ENCODE measurements around the gene SCG3.

The SCG3 gene

DNA sequence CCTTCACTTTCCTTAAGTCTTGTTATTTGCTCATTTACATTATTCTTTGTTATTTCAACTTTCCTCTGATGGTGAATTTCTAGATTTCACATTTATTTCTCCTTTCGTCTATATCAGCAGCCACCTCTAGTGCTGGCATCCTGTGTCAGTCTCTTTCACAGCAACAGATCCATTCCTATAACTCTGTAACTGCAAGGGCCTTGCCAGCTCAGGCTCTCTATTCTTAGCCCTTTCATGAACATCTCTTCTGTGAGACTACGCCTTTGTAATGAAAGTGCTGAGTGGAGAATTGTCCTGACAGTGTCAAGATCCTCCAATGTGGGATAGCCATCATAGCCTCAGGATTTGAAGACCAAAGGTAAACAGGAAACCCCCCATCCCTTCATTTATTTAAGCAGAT, 3.9 kb upstream of the SCG3 start:
- peak in 2 of 56 donors; percentile 7 to 9 for DNase-seq

DNA sequence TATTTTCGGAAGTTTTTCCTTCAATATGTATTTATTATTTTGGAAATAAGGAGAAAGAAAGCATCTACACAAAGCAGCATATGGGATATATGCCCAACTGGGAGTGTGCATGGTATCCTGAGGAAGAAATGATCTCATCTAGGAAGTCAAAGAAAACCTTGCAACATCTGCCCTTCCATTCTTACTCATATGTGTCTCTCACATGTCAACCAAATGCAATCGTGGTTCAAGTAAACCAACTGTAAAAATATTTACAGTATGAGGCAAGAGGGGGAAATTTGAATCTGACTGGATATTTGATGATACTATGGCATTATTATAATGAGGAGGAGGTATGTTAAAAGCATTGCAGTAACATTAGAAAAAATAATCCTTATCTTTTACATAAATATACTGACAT, 3.2 kb upstream of the SCG3 start:
- DNase-seq = no peak

DNA sequence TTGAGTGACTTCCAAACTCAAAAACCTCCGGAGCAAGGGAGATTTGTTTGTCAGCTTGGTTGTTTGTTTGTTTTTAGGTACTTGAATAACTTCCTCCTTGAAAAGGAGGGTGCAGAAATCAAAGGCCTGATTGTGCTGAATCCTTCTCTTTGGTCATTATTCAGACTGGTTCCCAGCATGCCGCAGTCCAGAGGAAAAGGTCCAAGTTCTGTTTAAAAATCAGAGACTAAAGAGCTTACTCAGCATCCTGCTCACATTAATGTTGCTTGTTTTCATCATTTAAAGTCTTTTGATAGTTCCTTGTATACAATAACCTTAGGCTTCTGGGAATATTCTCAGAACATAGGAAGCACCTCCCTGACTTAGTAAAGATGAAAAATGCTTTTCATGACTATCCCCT, 982 bp upstream of the SCG3 start:
- DNase-seq = peak in 8 of 56 donors; percentile 1 to 50 (median 12)

DNA sequence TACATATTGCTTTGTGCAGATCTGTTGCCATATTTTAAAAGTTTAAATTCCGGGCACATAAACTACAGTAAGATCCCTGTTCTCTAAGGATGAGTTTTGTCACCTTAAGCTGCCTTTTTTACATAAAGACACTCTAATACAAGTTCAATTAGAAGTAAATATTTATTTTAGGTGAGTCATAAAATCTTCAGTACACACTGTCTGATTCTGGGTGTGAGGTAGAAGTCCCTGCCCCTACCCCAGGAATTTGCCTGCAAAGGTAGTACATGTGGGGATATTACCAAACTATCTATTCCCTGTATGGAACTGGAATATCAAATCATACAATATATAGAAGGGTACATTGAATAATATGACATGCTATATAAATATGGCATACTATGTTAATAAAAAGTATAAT, 6.3 kb downstream of the SCG3 start:
- no peak for DNase-seq

DNA sequence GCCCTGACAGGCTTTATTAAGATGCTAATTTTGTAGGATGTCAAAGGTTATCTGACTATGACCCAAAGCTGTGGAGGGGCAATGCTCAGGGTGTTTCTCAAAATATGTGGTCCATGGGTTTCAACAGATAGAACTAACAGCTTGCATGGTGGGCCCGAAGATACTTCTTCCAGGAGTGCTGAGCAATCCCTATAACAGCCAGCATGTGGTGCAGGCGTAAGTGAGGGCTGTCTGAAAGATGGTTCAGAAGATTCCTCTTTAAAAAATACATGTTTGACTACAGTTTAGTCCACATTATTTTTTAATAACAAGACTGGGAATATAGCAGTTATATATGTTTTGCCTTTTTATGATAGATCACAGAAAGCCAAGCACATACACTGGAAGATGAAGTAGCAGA, 7.6 kb downstream of the SCG3 start:
- no peak for DNase-seq

DNA sequence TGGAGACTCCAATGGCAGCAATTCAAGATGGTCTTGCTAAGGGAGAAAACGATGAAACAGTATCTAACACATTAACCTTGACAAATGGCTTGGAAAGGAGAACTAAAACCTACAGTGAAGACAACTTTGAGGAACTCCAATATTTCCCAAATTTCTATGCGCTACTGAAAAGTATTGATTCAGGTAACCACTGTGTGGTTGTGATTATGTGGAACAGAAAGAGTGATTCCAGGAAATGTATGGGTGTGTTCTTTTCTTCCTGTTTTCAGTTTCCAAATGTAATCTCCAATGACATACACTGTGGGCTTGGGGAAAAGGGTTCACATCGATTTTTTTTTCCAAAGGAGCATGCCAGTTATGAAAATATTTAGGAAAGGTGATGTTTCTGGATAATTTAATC, 10.9 kb downstream of the SCG3 start:
- DNase-seq = no peak

DNA sequence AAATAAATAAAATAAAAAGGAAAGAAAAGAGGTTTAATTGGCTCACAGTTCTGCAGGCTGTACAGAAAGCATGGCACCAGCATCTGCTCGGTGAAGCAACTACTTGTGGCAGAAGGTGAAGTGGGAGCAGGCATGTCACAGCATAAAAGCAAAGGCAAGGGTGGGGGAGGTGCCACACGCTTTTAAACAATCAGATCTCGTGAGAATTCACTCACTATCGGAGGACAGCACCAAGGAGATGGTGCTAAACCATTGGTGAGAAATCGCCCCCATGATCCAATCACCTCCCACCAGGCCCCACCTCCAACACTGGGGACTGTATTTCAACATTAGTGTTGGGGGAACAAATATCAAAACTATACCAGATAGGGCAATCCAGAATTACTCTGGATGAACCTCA, 15.3 kb downstream of the SCG3 start:
- DNase-seq = no peak

DNA sequence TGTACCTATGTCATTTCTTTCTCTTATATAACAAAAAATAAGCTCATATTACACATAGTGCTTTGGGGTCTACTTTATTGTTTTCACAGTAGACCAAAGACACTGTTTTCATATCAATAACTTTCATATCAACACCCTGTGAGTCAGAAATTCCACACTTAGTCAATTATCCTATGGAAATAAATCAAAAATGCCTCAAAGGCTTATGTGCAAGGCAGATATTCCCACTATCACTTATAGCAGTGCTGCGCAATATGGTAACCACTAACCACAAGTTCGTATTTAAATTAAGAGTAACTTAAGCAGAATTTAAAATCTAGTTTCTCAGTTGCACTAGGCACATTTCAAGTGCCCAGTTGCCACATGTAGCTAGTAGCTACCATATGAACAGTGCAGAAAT, 15.9 kb downstream of the SCG3 start:
- DNase-seq = no peak

DNA sequence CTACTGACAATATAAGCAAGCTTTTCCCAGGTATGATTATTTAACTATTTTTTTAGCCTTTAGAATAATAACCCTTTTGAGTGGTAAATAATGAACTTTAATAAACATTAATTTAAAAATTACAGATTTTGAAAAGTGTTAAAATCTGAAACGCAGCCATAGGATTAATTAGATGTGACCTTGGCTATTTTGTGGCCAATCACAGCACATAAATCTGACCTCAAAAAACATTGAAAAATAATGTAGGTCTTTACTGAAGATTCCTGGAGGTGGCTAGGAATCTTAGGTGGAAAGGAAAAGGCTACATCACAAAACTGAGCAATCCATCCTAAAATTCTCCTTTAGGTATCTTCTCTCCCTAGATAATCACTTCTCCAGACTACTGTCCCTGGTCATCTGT, 18.1 kb downstream of the SCG3 start:
- DNase-seq = no peak

DNA sequence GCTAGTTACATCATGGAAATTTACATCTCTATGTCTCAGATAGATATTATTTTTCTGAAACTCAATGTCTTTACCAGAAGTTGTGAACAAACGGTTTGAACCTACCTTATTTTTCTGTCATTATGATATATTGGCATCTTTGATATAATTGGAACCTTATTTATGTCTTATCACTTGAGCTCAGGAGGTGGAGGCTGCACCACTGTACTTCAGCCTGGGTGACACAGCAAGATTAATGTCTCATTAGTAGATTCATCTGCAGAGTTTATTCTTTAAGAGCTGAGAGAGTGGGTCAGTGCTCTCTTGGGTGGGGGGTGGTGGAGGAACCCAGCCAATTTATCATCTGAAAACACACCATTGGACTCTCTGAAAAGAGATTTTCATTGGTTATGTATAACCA, 21.4 kb downstream of the SCG3 start:
- DNase-seq = no peak

DNA sequence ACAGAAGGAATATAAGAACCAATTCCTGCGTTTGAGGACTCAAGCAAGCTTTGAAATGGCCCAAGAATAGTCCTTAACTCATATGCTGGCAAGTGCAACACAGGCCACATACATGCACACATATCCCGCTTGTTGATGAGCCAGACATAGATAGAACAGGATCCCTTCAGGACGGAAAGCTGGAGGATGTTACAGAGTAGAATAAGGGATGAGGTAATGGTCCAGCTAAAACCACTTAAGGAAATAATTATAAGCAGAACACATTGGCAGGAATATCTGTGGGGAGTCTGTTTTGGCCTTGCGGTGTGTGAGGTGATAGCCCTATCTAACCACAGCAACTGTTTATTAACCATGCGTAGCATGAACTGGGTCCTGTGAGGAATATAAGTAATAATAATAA, 25.0 kb downstream of the SCG3 start:
- DNase-seq = no peak

DNA sequence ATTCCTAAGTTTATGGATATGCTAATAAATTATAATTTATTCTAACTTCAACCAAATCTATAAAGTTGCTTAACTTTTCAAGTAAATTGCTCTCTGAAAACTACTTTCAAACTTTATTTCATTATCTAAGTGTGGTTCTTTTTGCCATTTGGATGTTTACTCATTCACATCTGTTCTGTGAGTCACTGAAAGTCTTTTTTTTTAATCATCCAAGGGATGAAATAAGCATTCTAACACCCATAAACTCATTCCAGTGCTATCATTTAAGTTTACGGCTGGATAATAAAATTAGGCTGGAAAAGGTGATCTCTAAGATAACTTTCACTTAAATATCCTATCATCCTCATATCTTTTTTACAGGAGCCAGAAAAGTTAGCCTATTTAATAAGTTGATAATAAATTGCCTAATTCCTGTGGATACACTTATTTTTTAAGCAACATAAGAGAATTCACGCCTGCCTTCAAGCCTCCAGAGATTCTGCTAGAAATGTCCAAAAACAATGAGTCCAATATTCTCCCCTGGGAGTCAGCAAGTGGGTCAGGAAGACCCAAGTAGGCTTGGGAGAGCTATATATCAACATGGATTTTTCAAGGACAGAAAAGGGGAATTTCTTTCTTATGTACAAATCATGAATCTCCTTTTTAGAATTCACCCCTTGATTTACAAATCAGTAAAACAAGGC, 25.8 kb downstream of the SCG3 start:
- DNase-seq = no peak

DNA sequence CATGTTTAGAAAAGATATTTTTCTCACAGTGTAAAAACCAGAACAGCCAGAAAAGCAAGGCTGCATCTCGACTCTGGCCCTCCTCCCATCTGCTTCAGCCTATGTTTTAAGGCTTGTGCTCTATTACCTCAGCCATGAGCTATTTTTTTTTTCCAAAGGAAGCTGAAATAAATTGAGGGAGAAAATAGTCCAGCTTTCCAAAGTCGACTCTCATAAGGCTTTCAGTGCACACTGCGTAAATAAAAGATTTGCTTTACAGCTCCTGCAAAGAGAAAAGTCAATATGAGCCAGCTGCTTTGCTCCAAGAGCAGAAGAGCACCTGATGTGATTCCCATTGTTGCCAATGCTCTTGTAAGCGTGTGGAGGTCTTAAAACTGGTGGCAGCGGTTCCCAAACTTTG, 26.7 kb downstream of the SCG3 start:
- no peak for DNase-seq

DNA sequence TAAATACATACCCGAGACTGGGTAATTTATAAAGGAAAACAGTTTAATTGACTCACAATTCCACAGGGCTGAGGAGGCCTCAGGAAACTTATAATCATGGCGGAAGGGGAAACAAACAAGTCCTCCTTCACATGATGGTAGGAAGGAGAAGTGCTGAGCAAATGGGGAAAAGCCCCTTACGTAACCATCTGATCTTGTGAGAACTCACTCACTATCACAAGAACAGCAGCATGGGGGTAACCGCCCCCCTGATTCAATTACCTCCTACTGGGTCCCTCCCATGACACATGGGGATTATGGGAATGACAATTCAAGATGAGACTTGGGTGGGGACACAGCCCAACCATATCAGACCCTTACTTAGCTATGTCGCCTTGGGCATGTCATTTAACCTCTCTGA, 27.7 kb downstream of the SCG3 start:
- no peak for DNase-seq

DNA sequence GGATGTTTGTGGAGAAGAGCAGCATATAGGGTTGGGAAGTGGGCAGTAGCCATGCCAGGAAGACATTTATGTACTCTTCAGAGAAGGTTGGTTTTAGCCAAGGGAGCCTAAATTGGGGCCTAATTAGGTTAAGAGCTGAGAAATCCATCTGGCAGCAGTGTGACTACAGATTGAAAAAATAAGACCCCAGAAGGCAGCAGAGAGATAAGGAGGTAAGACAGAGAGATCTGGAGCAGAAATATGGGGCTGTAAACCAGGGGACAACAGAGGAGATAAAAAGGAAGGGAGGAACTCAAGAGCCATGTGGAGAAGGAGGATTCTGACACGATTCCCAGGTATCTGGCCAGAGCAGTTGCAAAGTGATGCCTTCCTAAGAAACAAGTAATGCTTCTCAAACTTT, 32.9 kb downstream of the SCG3 start:
- DNase-seq = no peak

DNA sequence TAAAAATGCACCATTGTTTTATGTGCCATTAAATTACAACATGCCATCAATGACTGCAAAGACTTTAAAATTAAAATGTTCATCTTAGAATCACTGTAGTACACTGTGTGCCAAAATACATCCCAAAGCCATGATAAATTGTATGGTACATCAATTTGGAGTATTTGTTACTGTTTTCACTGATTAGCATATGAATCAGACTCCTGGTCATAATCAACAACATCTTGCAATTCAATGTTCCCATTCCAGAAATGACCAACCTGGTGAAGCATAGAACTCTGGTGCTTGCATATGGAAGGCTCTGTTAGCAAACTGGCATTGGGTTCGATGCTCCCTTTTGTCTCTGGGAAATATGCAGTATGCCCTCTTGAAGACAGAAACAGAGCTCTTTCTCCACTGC, 33.6 kb downstream of the SCG3 start:
- no peak for DNase-seq

DNA sequence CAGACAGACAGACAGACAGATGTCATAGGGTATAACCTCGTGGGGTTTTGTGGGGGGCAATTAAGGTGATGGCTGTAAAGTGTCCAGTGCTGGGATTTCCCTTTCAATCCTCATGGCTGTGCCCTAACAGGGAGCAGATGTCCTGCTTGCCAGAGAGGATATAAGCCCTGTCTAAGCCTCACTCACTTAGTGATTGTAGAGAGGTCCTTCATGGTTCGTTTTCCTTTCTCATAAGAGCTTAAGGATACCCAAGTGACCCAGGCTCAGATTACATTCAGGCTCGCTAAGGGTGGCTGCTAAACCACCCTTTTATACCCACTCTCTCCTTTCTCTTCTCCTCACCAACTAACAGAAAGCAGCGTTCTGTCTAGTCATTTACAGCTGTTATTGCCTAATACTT, 36.9 kb downstream of the SCG3 start:
- DNase-seq = no peak

DNA sequence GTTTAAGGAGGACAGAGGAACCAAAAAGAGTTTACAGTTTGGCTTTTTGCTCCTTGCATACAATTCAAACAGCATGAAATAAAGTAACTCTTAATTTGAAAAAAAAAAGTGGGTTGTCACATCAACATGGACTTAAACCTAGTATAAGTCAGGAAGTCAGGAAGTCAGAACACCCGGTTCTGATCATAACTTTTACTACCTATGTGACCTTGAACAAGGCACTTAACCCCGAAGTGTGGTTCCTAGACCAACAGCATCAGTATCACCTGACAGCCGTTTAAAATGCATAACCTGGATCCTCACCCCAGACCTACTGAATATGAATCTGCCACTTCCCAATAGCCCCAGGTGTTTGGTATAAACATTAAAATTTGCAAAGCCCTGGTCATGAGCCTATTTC, 37.4 kb downstream of the SCG3 start:
- no peak for DNase-seq

DNA sequence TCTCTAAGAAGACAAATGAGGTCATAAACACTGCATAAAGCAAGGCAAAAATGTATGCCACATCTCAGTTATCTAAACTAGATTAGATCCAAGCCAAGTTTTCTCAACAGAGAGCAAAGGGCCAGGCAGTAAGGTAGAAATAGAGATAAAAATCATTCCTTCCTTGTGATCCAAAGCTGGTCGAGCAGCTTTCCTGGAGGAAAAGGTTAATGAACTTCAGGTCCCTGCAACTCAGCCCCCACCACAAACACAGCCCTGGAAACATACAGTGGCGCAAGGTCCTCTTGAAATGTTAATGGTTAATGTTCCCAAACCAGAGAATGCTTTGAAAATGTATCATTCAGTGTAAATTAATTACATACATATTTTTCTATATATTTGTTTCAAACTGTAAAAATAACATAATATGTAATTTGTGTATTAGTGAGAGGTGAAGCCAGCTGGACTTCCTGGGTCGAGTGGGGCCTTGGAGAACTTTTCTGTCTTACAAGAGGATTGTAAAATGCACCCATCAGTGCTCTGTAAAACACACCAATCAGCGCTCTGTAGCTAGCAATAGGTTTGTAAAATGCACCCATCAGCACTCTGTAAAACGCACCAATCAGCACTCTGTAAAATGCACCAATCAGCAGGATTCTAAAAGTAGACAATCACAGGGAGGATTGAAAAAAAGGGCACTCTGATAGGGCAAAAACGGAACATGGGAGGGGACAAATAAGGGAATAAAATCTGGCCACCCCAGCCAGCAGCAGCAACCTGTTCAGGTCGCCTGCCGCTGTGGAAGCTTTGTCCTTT, 39.1 kb downstream of the SCG3 start:
- no peak for DNase-seq

DNA sequence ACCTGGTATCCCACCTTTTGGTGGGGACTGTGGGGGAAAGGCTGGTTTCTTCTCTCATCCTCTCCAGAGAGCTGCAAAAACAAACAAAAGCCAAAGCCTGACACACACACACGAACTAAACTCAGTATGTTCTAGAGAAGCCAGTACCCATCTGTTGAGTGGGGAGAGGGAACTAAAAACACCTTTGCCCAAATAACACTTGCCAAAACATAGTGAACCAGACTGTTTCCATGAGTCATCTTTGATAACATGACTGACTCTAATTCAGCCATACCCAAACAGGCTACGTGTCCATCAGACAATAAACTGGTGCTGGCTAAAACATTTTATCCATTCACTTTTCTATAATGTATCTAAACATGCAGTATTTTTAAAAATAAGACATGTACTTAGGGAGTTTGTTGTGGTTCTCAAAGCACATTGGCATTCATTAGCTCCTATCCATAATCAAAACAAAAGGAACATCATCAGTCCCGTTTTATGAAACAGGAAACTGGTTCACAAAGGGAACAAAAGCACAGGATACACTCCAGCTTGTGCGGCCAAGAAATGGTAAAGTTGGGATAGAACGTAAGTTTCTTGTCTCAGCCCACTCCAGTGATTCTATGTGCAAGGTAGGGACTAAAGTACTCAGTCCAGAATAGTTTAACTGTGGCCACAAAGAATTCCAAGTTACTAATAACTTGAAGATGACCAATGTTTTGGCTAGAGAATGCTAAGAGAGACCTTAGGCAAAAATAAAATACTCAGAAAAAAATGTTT, 40.1 kb downstream of the SCG3 start:
- no peak for DNase-seq

DNA sequence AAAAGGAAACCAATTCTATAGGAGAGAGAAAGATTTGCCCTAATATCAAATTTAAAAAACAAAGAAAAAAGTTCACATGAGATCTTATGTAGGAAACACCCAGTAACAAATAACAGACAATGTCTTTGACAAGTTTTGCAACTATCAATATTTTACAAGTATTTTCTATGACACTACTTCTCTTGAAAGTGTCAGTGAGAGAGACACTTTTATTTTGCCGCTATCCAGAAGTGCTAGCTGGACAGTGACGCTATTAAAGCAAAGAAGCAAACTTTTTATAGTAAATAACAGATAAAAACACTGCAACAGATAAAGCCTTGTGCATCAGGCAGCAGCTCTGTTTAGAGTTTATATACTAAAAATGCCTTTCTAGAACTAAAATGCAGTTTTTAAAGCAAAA, 42.9 kb downstream of the SCG3 start:
- DNase-seq = no peak

DNA sequence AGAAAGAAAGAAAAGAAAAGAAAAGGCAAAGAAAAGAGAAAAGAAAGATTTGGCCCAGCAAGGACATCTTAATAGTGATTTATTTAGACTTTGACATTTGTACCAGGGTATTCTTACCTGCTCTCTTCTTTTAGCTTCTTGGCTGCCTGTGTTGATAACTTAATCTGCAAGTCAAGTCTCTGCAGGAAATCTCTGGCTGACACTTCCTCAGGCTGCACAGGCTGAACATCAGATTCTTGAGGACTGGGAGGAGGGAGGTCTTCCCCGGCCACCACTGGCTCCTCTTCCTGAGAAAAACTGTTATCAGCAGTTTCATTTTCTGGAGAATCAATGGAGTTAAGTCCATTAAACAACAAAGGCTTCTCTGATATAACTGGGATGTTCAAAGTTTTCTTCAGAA, 43.4 kb downstream of the SCG3 start:
- no peak for DNase-seq

All from nucleus accumbens (tissue), 56 donors.